BJ (cell line): ENCODE results near the gene PLD2. TPM values are rescaled to one million over a fixed set of nuclear protein-coding genes. Genes with fewer than 3 reads are reported as not detected.

Source experiments
- CTCF ChIA-PET: fragments of 350-600 bp; formaldehyde crosslinking; extraction: SDS; loops from one replicate; lab custom pipeline; 2021; ENCODE audit warnings: antibody characterized with exemption, inconsistent platforms; lab: Yijun Ruan, JAX
- POLR2A ChIA-PET: fragments of 300-600 bp; sonication (Branson Sonifier 250); formaldehyde crosslinking; extraction: SDS; loops from one replicate; lab custom pipeline; 2021; ENCODE audit warnings: antibody characterized with exemption; lab: Charles Lee
- DNase-seq: peaks from one replicate; pipeline ENCODE4 v3.0.0-alpha.2; 2011; ENCODE audit warnings: low read depth
- H3K27me3 ChIP-seq: 2 replicates; pipeline ENCODE4 v1.6.0; 2011; ENCODE audit warnings: low read length; ENCODE audit not compliant: control insufficient read depth, insufficient read depth
- H3K36me3 ChIP-seq: 2 replicates; pipeline ENCODE4 v1.5.1; 2011; ENCODE audit warnings: low read length; ENCODE audit not compliant: control insufficient read depth, insufficient read depth
- H3K4me3 ChIP-seq: 2 replicates; pipeline ENCODE4 v1.5.1; 2011; ENCODE audit warnings: low read depth, mild to moderate bottlenecking, control low read depth, low read length
- CTCF ChIP-seq: IDR thresholded peaks from 2 replicates; pipeline ENCODE4 v1.5.1; 2011; ENCODE audit warnings: low read depth, mild to moderate bottlenecking, control low read depth, inconsistent platforms, low read length, moderate library complexity; ENCODE audit not compliant: insufficient read depth
- polyA plus RNA-seq: library from polyadenylated mRNA; depleted of rRNA; stranded (reverse); fragments of >200 nt; gene quantifications from 2 replicates; pipeline ENCODE4 v1.2.3, GENCODE V29; 2011

PLD2 gene
- polyA plus RNA-seq, 1 experiment, result 34.1 TPM

GRCh38 chr17:4802228-4802627 is 4.7 kb upstream of the PLD2 start, which contains the start of gene C17orf114:
TSS of gene C17orf114 (minus strand) at chr17:4802328.
- Histone ChIP-seq H3K27me3 (no peaks in the 10 kb centered on the region), H3K4me3 (no peak within 1 kb of the TSS), H3K36me3 (peaks cover 11% of the 10 kb centered on the region)
- CTCF ChIA-PET, result no interaction called here
- POLR2A ChIA-PET, result no interaction called here
- DNase-seq, result no peak
- TF ChIP-seq CTCF, result no peak

GRCh38 chr17:4806456-4806776 is 536 bp upstream of the PLD2 start:
- no peak for TF ChIP-seq CTCF
- ChIA-PET CTCF (interaction anchor here (1.0 kb wide), 1 partner anchor 16 kb away, joined by 7 read pairs; no protein-coding TSS in a partner anchor), POLR2A (interaction anchor here (0.7 to 1.1 kb wide), 2 partner anchors 17 to 70 kb away, joined by 4 to 5 read pairs; no protein-coding TSS in a partner anchor)
- DNase-seq, result no peak
- Histone ChIP-seq H3K4me3 (peak overlapping the region; percentile 58), H3K36me3 (peaks cover 8% of the 10 kb centered on the region), H3K27me3 (no peaks in the 10 kb centered on the region)

GRCh38 chr17:4807605-4808377 is 839 bp downstream of the PLD2 start:
- no peak for TF ChIP-seq CTCF
- ChIA-PET CTCF (interaction anchor here (0.9 to 1.7 kb wide), 3 partner anchors 11 to 73 kb away, joined by 3 to 5 read pairs (median 4); no protein-coding TSS in a partner anchor), POLR2A (no interaction called here)
- Histone ChIP-seq H3K36me3 (peaks cover 11% of the 10 kb centered on the region), H3K27me3 (no peaks in the 10 kb centered on the region), H3K4me3 (peak overlapping the region; percentile 87)
- DNase-seq, result no peak

GRCh38 chr17:4808378-4808767 is 1.4 kb downstream of the PLD2 start:
- ChIA-PET POLR2A (no interaction called here), CTCF (interaction anchor here (0.9 to 1.7 kb wide), 2 partner anchors 10 to 18 kb away, joined by 4 to 5 read pairs; no protein-coding TSS in a partner anchor)
- no peak overlapping the region for H3K4me3 ChIP-seq
- no peak for DNase-seq
- TF ChIP-seq CTCF, result no peak
- H3K36me3 ChIP-seq, result peaks cover 11% of the 10 kb centered on the region
- no peaks in the 10 kb centered on the region for H3K27me3 ChIP-seq

GRCh38 chr17:4810696-4811290 is 3.8 kb downstream of the PLD2 start:
- TF ChIP-seq CTCF, result no peak
- CTCF ChIA-PET, result interaction anchor here (0.9 kb wide), 1 partner anchor 92 kb away, joined by 4 read pairs; the partner anchor contains the start of gene CHRNE
- no peak for DNase-seq
- H3K27me3 ChIP-seq, result no peaks in the 10 kb centered on the region
- peaks cover 21% of the 10 kb centered on the region for H3K36me3 ChIP-seq
- H3K4me3 ChIP-seq, result no peak overlapping the region
- POLR2A ChIA-PET, result no interaction called here
